Spinal cord (tissue), 10 donors: ENCODE measurements around the gene CDK9. TPM values are rescaled to one million over a fixed set of nuclear protein-coding genes. Genes with fewer than 3 reads are reported as not detected.

Source experiments
- DNase-seq, 6 donors: peaks; one replicate each; pipeline versions ENCODE4 v3.0.0 to v3.0.0-alpha.2; 2013 to 2015; ENCODE audit warnings: low spot score in 6 of 6, low read depth in 4 of 6
- H3K27ac ChIP-seq: one replicate; pipeline ENCODE4 v1.5.1; 2013; ENCODE audit warnings: low read depth, low read length, control low read depth
- H3K27me3 ChIP-seq: one replicate; pipeline ENCODE4 v1.6.1; 2013; ENCODE audit warnings: low read length; ENCODE audit not compliant: control insufficient read depth, insufficient read depth
- H3K36me3 ChIP-seq: one replicate; pipeline ENCODE4 v1.6.1; 2013; ENCODE audit warnings: low read length; ENCODE audit not compliant: control insufficient read depth, insufficient read depth
- H3K4me1 ChIP-seq: one replicate; pipeline ENCODE4 v1.6.1; 2013; ENCODE audit warnings: low read length; ENCODE audit not compliant: control insufficient read depth, insufficient read depth
- H3K4me3 ChIP-seq: one replicate; pipeline ENCODE4 v1.5.1; 2013; ENCODE audit warnings: low read depth, low read length, control low read depth
- H3K9me3 ChIP-seq: one replicate; pipeline ENCODE4 v1.6.1; 2013; ENCODE audit warnings: low read length; ENCODE audit not compliant: control insufficient read depth, insufficient read depth
- WGBS: methylation state at CpG from one replicate; pipeline ENCODE4 v1.1.5; 2013; ENCODE audit warnings: missing lambda C conversion rate; ENCODE audit not compliant: insufficient coverage; 5-methylcytosine and 5-hydroxymethylcytosine counted together
- polyA plus RNA-seq, 2 donors: library from polyadenylated mRNA; unstranded; fragments of 120-200 nt; gene quantifications; one replicate each; pipeline ENCODE4 v1.2.1, GENCODE V29; 2013; ENCODE audit not compliant: insufficient read length in 2 of 2
- total RNA-seq, 2 donors: library from RNA; depleted of rRNA in 1 of 2; stranded (reverse); fragments of 120-200 nt in 1 of 2; fragments of >200 nt in 1 of 2; gene quantifications; one replicate each; pipeline versions ENCODE4 v1.2.3 to v1.2.4, GENCODE V29; 2013 to 2014
- donor health status: healthy.

CDK9 gene
- total and polyA plus RNA-seq, 4 donors = 39.8 to 148 (median 89.6) TPM

DNA sequence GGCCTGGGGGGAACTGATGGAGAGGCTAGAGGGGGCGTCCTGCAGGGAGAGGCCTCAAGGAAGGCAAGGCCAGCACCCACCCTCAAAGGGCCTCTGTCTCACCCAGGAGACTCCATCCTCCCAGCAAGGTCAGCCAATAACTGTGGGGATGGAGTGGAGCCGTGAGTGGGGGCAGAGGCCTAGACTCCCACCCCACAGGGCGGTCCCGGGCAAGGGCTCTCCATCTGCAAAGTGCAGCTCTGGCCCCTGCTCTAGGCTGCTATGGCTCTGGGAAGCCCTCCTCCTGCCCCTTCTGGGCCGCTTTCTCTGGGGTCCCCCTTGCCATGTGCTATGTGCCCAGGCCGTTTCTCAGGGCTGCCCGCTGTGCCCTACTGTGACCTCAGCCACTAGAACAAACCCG is 30.9 kb downstream of the CDK9 start:
- H3K4me3 ChIP-seq = no peak overlapping the region
- no peak overlapping the region for H3K27ac ChIP-seq
- 83% methylated on average over 7 of the region's 8 CpGs for WGBS
- peaks cover 24% of the 10 kb centered on the region for H3K4me1 ChIP-seq
- no peak for DNase-seq
- H3K36me3 ChIP-seq = peaks cover 70% of the 10 kb centered on the region
- no peaks in the 10 kb centered on the region for H3K9me3 ChIP-seq
- no peaks in the 10 kb centered on the region for H3K27me3 ChIP-seq

DNA sequence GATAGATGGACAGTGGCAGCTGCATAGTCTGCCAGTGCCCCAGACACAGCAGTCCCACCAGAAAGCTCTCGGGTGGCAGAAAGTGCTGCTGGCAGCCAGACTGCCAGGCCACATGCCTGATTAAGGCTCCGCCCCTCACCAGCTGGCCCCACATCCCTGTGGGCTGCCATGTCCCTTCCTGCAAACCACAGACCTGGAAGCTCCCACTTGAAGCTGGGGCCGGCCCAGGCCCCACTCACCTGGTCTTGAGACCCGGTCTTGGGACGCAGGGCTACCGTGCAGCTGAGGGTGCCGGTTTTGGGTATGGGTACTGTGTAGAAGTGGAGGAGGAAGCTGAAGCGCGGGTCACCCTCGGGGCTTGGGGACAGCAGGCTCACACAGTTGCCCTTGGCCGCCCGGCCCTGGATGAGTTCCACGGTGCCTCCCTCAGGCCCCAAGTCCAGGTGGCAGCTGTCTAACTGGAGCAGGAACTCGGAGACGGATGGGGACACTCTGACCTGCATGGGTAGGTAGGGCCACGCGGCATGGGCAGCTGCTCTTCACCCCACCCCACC is 32.1 kb downstream of the CDK9 start:
- no peak for DNase-seq
- H3K36me3 ChIP-seq = peaks cover 59% of the 10 kb centered on the region

DNA sequence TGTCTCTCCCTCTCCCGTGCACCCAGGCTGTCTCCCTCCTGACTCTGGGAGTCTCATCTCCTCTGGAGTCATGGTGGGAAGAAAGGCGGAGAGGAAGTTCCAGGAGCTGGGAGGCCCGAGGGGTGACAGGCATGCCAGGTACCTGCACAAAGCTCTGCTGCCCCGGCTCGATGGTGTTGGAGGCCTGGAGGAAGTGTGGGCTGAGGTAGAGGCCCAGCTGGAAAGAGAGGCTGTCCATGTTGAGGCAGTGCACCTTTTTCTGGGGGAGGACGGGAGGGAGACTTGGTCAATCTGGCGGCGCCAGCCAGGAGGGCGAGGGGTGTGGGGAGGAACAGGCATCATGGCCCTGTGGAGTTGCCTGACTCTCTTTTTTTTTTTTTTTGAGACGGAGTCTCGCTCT is 32.7 kb downstream of the CDK9 start:
- peaks cover 53% of the 10 kb centered on the region for H3K36me3 ChIP-seq
- DNase-seq = no peak
- H3K9me3 ChIP-seq = no peaks in the 10 kb centered on the region
- no peaks in the 10 kb centered on the region for H3K27me3 ChIP-seq
- 95% methylated on average over 5 of the region's 11 CpGs for WGBS
- peaks cover 22% of the 10 kb centered on the region for H3K4me1 ChIP-seq
- H3K27ac ChIP-seq = no peak overlapping the region
- no peak overlapping the region for H3K4me3 ChIP-seq

More for the DNA sequence above, 32.1 kb downstream of the CDK9 start:
- H3K4me1 ChIP-seq = peaks cover 24% of the 10 kb centered on the region
- no peaks in the 10 kb centered on the region for H3K9me3 ChIP-seq
- no peak overlapping the region for H3K4me3 ChIP-seq
- H3K27me3 ChIP-seq = no peaks in the 10 kb centered on the region
- 86% methylated on average over 13 of the region's 17 CpGs for WGBS
- H3K27ac ChIP-seq = no peak overlapping the region

DNA sequence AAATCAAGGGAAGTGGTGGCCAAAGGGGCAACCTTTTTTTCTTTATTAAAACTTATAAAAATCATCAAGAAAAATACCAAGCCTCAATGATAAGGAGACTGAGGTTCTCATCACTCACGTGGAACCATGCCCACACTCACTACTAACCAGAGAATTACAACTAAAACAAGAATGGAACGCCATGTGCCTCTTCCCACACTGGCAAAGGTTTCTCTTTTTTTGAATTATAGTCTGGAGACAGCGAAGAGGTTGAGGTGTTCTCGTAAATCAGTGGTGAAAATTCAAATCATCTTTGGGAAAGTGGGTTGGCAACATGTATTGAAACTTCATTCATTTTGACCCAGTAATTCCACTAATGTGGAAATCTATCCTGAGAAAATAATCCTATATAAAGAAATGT is 36.3 kb downstream of the CDK9 start:
- H3K4me3 ChIP-seq = no peak overlapping the region
- peak in 1 of 6 donors; percentile 7 for DNase-seq
- H3K36me3 ChIP-seq = peaks cover 18% of the 10 kb centered on the region
- H3K4me1 ChIP-seq = peaks cover 25% of the 10 kb centered on the region
- H3K9me3 ChIP-seq = no peaks in the 10 kb centered on the region
- H3K27ac ChIP-seq = no peak overlapping the region
- peaks cover 14% of the 10 kb centered on the region for H3K27me3 ChIP-seq
- WGBS = 60% methylated on average over 1 of the region's 4 CpGs

DNA sequence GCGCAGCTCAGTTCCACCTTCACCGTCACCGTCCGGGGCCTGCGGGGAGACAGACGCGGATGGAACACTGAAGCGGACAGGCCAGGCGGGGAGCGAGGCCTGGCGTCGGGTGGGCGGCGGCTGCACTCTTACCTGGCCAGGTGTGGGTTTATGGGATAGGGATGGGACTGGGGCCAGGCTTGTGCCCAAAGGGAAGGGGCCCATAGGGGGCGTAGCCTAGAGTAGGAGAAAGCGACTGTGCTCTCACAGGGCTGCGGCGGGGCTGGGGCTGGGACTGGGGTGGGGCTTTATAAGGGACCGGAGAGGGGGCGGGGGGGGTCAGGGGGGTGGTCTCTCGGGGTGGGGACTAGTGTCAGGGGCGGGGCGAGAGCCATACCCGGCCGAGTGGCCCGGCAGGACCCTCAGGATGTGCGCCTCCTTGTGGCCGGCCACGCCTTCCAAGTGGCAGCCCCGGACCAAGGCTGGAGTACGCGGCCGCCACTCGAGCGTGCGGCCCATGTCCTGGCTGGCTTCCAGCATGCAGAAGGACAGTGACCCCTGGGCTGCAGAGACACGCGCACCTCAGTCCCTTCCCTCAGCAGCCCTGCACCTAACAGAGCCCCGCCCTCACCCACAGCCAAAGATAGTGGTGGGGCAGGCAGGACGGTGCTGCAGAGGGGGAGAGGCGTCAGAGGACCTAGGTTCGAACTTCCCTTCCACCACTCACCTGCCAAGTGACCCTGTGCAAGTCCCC is 39.7 kb downstream of the CDK9 start:
- no peaks in the 10 kb centered on the region for H3K36me3 ChIP-seq
- H3K9me3 ChIP-seq = no peaks in the 10 kb centered on the region
- H3K4me3 ChIP-seq = no peak overlapping the region
- H3K27me3 ChIP-seq = peaks cover 21% of the 10 kb centered on the region
- 21% methylated on average over 29 of the region's 42 CpGs for WGBS
- H3K4me1 ChIP-seq = peaks cover 32% of the 10 kb centered on the region
- DNase-seq = peak in 1 of 6 donors; percentile 12
- H3K27ac ChIP-seq = no peak overlapping the region

DNA sequence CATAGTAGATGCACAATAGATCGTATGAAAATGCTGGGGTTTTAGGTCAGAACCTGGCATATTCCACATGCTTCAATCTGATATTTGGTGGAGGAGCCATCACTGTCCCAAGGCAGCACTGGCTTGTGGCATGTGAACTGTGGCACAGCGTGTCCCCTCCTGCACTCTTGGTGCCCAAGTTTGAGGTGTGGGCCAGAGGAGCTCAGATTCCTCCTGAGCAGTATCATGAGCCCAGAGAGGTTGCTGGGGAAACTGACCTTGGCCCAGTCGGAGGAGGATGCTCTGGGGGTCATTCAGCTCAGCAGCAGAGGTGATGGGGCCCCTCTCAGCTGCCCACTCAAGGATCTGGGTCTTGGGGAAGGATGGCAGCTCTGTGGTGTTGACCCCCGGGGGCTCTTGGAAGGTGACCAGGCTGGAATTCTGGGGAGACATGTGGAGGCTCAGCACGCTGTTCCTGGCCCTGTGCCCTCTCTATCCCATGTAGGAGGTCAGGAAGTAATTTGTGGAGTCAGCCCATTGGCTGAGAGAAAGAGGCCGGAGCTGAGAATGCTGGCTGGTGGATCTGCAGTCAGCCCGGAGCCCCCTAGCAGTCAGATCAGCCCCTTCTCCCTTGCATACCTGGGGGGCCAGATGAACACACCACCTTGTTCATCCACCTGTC is 40.5 kb downstream of the CDK9 start:
- no peaks in the 10 kb centered on the region for H3K36me3 ChIP-seq
- 66% methylated on average over 7 of the region's 7 CpGs for WGBS
- H3K4me1 ChIP-seq = peaks cover 32% of the 10 kb centered on the region
- no peaks in the 10 kb centered on the region for H3K9me3 ChIP-seq
- no peak overlapping the region for H3K27ac ChIP-seq
- peaks cover 21% of the 10 kb centered on the region for H3K27me3 ChIP-seq
- no peak overlapping the region for H3K4me3 ChIP-seq
- DNase-seq = no peak

DNA sequence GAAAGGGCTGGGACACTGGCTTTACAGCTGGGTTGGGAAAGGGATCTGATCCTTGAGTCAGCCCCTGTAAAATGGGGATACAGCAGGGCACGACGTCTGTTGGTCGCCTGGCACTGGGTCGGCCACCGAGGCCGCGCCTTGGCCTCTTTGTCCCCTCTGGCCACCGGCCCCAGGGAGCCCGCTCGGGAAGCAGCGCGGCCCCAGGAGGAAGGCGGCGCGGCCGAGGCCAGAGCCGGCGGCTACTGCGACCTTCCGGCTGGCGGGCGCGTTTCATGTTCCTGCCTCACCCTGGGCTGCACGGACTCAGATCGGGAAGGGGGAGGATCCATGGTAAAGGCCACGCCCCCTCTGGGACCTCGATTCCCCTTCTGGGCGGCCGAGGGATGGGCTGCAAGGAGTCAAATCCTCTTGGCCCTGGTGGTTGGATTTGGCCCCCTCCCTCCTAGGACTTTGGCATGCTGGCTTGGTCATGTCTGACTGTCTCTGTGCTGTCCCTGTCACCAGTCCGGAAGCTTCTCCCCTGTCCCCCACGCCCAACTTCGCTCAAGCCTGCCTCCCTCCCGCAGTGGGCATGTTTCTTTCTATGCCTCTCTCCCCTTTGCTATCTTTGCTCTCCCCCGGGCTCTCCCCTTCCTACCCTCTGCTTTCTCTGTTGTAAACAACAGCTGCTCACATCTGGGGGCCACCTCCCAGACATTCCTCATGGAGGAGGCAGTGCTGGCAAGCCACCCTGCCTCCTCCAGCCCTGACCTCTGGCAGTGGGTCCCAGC is 42.6 kb downstream of the CDK9 start:
- Histone ChIP-seq H3K4me3 (peak overlapping the region; percentile 16), H3K36me3 (no peaks in the 10 kb centered on the region), H3K27me3 (peaks cover 21% of the 10 kb centered on the region), H3K9me3 (no peaks in the 10 kb centered on the region), H3K27ac (peak overlapping the region; percentile 74), H3K4me1 (peaks cover 32% of the 10 kb centered on the region)
- WGBS = 3% methylated on average over 33 of the region's 34 CpGs
- peak in 4 of 6 donors; percentile 11 to 78 (median 38) for DNase-seq

DNA sequence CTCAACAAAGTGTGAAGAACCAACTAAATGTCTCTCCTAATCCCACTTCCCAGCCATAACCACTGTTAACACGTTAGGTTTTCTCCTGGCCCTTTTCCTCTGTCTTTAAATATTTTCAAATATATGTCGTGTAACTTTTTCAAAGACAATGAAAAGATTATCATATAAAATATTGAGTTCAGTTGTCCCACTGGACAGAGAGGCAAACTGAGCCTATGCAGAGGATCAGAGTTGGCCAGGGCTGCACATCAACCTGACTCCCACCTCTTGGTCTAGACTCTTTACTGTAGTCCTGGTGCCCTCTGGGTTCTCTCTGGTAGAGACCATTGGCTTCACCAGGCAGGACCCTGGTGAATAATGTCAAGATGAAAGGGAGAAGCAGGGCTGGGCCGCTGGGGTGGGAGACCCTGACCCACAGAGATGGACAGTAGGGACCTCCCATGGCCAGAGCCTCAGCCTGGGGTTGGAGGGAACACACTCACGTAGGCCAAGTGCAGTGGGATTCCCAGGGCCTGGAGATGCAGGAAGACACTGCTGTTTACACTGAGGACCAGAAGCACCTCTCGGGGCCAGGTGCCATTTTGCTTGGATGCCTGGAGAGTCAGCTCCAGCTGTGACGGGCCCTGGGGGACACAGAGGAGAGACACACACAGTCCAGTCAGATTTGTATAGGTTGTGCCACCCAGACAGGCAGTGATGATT is 43.5 kb downstream of the CDK9 start:
- DNase-seq = no peak
- Histone ChIP-seq H3K4me1 (peaks cover 32% of the 10 kb centered on the region), H3K36me3 (no peaks in the 10 kb centered on the region), H3K9me3 (no peaks in the 10 kb centered on the region), H3K27me3 (peaks cover 21% of the 10 kb centered on the region), H3K4me3 (no peak overlapping the region), H3K27ac (no peak overlapping the region)
- 93% methylated on average over 4 of the region's 6 CpGs for WGBS

DNA sequence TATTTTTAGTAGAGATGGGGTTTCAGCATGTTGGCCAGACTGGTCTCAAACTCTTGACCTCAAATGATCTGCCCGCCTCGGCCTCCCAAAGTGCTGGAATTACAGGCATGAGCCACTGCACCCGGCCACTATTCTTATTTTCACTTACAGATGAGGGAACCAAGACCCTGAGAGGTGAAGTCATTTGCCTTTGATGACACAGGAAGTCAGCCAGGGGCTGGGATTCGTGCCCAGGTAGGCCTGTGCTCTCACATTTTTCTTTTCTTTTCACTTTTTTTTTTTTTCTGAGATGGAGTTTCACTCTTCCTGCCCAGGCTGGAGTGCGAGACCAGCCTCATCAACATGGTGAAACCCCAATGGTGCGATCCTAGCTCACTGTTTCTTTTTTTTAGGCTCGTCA is 46.4 kb downstream of the CDK9 start:
- Histone ChIP-seq H3K27ac (no peak overlapping the region), H3K4me1 (peaks cover 34% of the 10 kb centered on the region), H3K9me3 (no peaks in the 10 kb centered on the region), H3K36me3 (no peaks in the 10 kb centered on the region), H3K27me3 (peaks cover 6% of the 10 kb centered on the region), H3K4me3 (no peak overlapping the region)
- DNase-seq = no peak
- WGBS = 92% methylated on average over 2 of the region's 7 CpGs
